Measurements from ENCODE around the gene UCHL5.

DNA sequence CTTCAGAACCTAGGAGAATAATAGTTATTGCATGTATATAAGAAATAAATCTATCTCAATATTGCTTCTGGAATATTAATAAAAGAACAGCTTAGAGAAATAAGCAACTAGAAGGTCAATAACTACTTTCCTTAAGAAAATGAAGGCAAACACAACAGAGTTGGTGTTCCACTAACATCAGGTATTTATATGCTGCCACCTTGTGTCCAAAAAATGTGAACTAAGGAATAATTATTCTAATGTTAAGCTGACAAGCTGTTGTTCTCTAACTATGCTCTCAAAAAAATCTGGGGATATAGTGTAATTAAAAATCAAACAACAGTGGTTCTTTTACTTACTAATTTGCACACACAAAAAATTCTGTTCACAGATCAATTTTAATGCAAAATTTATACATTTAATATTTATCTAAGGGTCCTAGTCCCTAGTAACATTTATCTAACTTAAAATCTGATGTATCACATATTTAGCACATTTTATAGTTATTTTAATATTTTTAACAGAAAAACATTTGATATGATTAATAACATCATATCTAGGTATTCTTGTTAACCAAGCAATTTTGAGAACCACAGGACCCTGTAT, 39.6 kb downstream of the UCHL5 start:
- TF ChIP-seq CTCF (conservative IDR thresholded peaks at IDR 0.05; ENCODE audit: low read depth in 2 of 2) (peak; percentile 62 to 66), EZH2 (IDR thresholded peaks at IDR 0.05; ENCODE audit: low read depth, unreplicated experiment) (no peak), REST (IDR thresholded peaks at IDR 0.05; ENCODE audit: unreplicated experiment) (no peak)
- TF ChIP-seq, protein P1, sequence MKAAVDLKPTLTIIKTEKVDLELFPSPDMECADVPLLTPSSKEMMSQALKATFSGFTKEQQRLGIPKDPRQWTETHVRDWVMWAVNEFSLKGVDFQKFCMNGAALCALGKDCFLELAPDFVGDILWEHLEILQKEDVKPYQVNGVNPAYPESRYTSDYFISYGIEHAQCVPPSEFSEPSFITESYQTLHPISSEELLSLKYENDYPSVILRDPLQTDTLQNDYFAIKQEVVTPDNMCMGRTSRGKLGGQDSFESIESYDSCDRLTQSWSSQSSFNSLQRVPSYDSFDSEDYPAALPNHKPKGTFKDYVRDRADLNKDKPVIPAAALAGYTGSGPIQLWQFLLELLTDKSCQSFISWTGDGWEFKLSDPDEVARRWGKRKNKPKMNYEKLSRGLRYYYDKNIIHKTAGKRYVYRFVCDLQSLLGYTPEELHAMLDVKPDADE (IDR thresholded peaks at IDR 0.05), result no peak

All from GM23338 (cell line).